Aorta (tissue), 5 donors: ENCODE measurements around the gene TWNK. TPM values are rescaled to one million over a fixed set of nuclear protein-coding genes. Genes with fewer than 3 reads are reported as not detected.
"Not testable (repeated sequence)": the region's sequence is repeated elsewhere in the genome, so short reads cannot be mapped to it uniquely, and the experiment has no call there.

Experiments
- ATAC-seq: fragments of 200-7000 bp; cut with Tn5 transposase; one replicate; pipeline ENCODE4 v1.9.1; 2022; ENCODE audit warnings: moderate library complexity; ENCODE audit not compliant: low FRiP score
- DNase-seq, 2 donors: peaks; one replicate each; pipeline ENCODE4 v3.0.0-alpha.2; 2020
- H3K27ac ChIP-seq, 2 donors: one replicate each; pipeline ENCODE4 v1.5.1; 2013; ENCODE audit warnings: low read length in 2 of 2, mild to moderate bottlenecking in 2 of 2, moderate library complexity in 2 of 2, control low read depth in 1 of 2, inconsistent platforms in 1 of 2, low read depth in 1 of 2
- H3K27me3 ChIP-seq, 2 donors: one replicate each; pipeline ENCODE4 v1.6.1; 2013; ENCODE audit warnings: control low read depth in 1 of 2, low read length in 1 of 2, mild to moderate bottlenecking in 1 of 2, moderate library complexity in 1 of 2; ENCODE audit not compliant: insufficient read depth in 2 of 2, control insufficient read depth in 1 of 2
- H3K36me3 ChIP-seq, 2 donors: one replicate each; pipeline ENCODE4 v1.6.1; 2013; ENCODE audit warnings: control low read depth in 1 of 2, low read length in 1 of 2, mild to moderate bottlenecking in 1 of 2; ENCODE audit not compliant: insufficient read depth in 2 of 2, control insufficient read depth in 1 of 2
- H3K4me1 ChIP-seq, 2 donors: one replicate each; pipeline ENCODE4 v1.6.1; 2013; ENCODE audit warnings: low read length in 2 of 2, control low read depth in 1 of 2, mild to moderate bottlenecking in 1 of 2, moderate library complexity in 1 of 2; ENCODE audit not compliant: insufficient read depth in 2 of 2, control insufficient read depth in 1 of 2
- H3K4me3 ChIP-seq, 2 donors: one replicate each; pipeline ENCODE4 v1.5.1; 2013; ENCODE audit warnings: low read length in 2 of 2, control low read depth in 1 of 2, mild to moderate bottlenecking in 1 of 2
- H3K9me3 ChIP-seq: one replicate; pipeline ENCODE4 v1.6.1; 2013; ENCODE audit warnings: mild to moderate bottlenecking, low read length; ENCODE audit not compliant: control insufficient read depth
- WGBS, 2 donors: extraction: QIAGEN DNeasy Blood & Tissue Kit; methylation state at CpG; one replicate each; pipeline ENCODE4 v1.1.7; 2013; 5-methylcytosine and 5-hydroxymethylcytosine counted together
- intact Hi-C, 2 donors: fragments of 100-400 bp; cut with DNase I; formaldehyde crosslinking; loops; one replicate each; pipeline versions ENCODE4 v1.14.2 to v1.15.0; 2022
- polyA plus RNA-seq, 2 donors: library from polyadenylated mRNA; stranded (reverse); fragments of 200-250 nt; gene quantifications; one replicate each; pipeline ENCODE4 v1.2.3, GENCODE V29; 2013
- total RNA-seq, 2 donors: library from RNA; stranded (reverse); fragmentation: NEBNext Ultra II Directional; extraction: Animal tissue kit (Norgen Biotek cat#: 25700); gene quantifications; one replicate each; pipeline ENCODE4 v1.2.1, GENCODE V29; 2021
- donor health status: healthy with polysubstance abuse.
- donor health status: Bipolar disorder and iron deficiency.
- donor health status: DM: no; HTN: no; CAD: no.
- donor health status: DM: no; HTN: no; CAD: no.
- donor health status: DM: yes; HTN: yes; CAD: no.

TWNK gene
- total and polyA plus RNA-seq, 4 donors: 3.0 to 5.7 (median 4.6) TPM

- intact Hi-C loops: no loop called here
- 69 to 78% methylated on average over 4 of the region's 4 CpGs for WGBS, 2 donors
- no peaks in the 10 kb centered on the region for H3K4me1 ChIP-seq
- H3K9me3 ChIP-seq: no peaks in the 10 kb centered on the region
- ATAC-seq: no peak
- peak in 1 of 2 donors; percentile 16 for DNase-seq
- H3K27ac ChIP-seq: no peak overlapping the region
- H3K36me3 ChIP-seq: no peaks in the 10 kb centered on the region
- no peaks in the 10 kb centered on the region for H3K27me3 ChIP-seq
- no peak overlapping the region for H3K4me3 ChIP-seq
Measured at GRCh38 chr10:100970914-100971811, 16.2 kb upstream of the TWNK start.

- DNase-seq: peak in 1 of 2 donors; percentile 36
- H3K36me3 ChIP-seq: no peaks in the 10 kb centered on the region
- H3K4me3 ChIP-seq: no peak overlapping the region
- H3K9me3 ChIP-seq: no peaks in the 10 kb centered on the region
- no peak for ATAC-seq
- intact Hi-C loops: no loop called here
- no peaks in the 10 kb centered on the region for H3K27me3 ChIP-seq
- no peak overlapping the region for H3K27ac ChIP-seq
- H3K4me1 ChIP-seq: no peaks in the 10 kb centered on the region
- WGBS, 2 donors: 73 to 76% methylated on average over 13 of the region's 13 CpGs
Measured at GRCh38 chr10:100972115-100972903, 15.0 kb upstream of the TWNK start.

DNA sequence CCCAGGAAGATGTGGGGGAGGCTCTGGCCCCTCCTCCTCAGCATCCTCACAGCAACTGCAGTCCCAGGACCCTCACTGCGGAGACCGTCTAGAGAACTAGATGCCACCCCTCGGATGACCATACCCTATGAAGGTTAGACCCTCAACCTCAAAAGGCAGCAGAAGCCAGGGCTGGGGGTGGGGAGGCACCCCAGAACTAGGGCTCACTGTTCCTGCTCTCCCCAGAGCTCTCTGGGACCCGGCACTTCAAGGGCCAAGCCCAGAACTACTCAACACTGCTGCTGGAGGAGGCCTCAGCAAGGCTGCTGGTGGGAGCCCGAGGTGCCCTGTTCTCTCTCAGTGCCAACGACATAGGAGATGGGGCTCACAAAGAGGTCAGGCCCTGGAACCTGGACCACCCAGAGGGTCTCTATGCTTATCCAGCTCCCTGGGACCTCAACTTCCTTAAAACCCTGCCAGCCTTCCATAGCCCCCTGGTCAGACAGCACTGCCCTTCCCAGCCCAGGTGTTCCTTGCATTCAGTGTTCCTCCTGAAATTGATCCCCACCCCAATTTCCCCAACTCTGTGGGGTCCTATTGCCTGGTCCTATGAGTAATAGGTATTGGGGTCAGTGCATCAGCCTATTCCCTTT lies 14.3 kb upstream of the TWNK start:
- Histone ChIP-seq H3K27me3 (no peaks in the 10 kb centered on the region), H3K9me3 (no peaks in the 10 kb centered on the region), H3K4me3 (no peak overlapping the region), H3K36me3 (no peaks in the 10 kb centered on the region), H3K27ac (no peak overlapping the region), H3K4me1 (no peaks in the 10 kb centered on the region)
- DNase-seq (peak in 1 of 2 donors; percentile 54), ATAC-seq (no peak)
- 89 to 91% methylated on average over 6 of the region's 6 CpGs for WGBS, 2 donors
- intact Hi-C loops: no loop called here

- H3K27me3 ChIP-seq, ATAC-seq, H3K9me3 ChIP-seq, H3K4me1 ChIP-seq, H3K36me3 ChIP-seq, H3K4me3 ChIP-seq, intact Hi-C loops, H3K27ac ChIP-seq: not testable (repeated sequence)
- 81 to 82% methylated on average over 8 of the region's 8 CpGs for WGBS, 2 donors
- peak in 1 of 2 donors; percentile 4 for DNase-seq
Measured at GRCh38 chr10:100975397-100975796, 11.9 kb upstream of the TWNK start.

DNA sequence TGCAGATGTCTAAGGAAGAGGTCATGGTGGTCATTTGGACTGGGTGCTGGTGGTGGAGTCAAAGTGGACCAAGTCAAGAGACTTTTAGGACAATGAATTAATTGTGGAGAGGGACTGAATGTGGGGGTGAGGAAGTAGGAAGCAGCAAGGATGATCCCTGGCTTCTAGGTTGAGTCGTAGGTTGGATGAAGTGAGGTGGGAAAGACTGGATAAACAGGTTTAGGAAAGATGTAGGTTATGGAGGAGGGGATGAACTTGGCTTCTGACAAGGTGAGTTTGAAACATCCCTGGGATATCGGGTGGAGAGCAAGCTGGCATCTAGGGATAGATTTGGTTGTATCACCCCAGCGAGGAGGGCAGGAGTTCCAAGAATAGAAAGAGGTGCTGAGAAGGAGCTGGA lies 10.4 kb upstream of the TWNK start:
- Histone ChIP-seq H3K4me3 (no peak overlapping the region), H3K9me3 (no peaks in the 10 kb centered on the region), H3K27ac (no peak overlapping the region), H3K36me3 (peaks cover 3 to 4% of the 10 kb centered on the region in 2 donors), H3K4me1 (no peaks in the 10 kb centered on the region), H3K27me3 (no peaks in the 10 kb centered on the region)
- DNase-seq: peak in 1 of 2 donors; percentile 7
- WGBS, 2 donors: 82 to 88% methylated on average over 3 of the region's 3 CpGs
- no peak for ATAC-seq
- intact Hi-C loops: no loop called here

- no peaks in the 10 kb centered on the region for H3K9me3 ChIP-seq
- peak in 1 of 2 donors; percentile 36 for DNase-seq
- 79 to 85% methylated on average over 6 of the region's 6 CpGs for WGBS, 2 donors
- intact Hi-C loops: no loop called here
- no peak overlapping the region for H3K4me3 ChIP-seq
- no peak for ATAC-seq
- H3K36me3 ChIP-seq: peaks cover 3 to 4% of the 10 kb centered on the region in 2 donors
- H3K27ac ChIP-seq: no peak overlapping the region
- H3K27me3 ChIP-seq: no peaks in the 10 kb centered on the region
- no peaks in the 10 kb centered on the region for H3K4me1 ChIP-seq
Measured at GRCh38 chr10:100977436-100977835, 9.9 kb upstream of the TWNK start.

DNA sequence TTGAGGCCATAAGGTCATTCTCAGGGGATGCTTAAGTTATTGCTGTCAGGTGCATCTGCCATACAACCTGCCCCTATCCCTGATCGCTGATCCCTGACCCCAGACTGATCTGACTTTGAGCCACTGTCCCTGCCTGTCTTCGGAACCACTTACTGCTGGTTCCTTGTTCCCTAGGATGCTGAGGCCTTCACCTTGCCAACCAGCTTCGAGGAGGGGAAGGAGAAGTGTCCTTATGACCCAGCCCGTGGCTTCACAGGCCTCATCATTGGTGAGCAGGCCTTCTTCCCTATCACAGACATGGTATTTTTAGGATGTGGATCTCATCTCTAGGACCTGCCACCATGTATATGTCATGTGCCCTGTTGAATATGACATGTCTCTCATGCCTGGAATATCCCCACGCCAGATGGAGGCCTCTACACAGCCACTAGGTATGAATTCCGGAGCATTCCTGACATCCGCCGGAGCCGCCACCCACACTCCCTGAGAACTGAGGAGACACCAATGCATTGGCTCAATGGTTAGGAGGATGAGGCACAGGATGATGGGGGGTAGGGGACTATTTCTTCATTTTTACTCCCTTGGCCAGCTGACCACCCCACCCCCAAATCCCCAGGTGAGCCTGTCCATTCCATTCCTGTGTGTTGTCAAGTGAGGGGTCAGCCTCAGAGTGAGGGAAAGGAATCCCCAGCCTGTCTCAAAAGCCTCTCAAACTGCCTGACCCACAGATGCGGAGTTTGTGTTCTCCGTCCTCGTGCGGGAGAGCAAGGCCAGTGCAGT lies 9.0 kb upstream of the TWNK start:
- DNase-seq (peak in 1 of 2 donors; percentile 43), ATAC-seq (no peak)
- 85 to 88% methylated on average over 13 of the region's 13 CpGs for WGBS, 2 donors
- no peaks in the 10 kb centered on the region for H3K4me1 ChIP-seq
- intact Hi-C loops: no loop called here
- H3K9me3 ChIP-seq: no peaks in the 10 kb centered on the region
- no peaks in the 10 kb centered on the region for H3K27me3 ChIP-seq
- no peak overlapping the region for H3K27ac ChIP-seq
- no peak overlapping the region for H3K4me3 ChIP-seq
- peaks cover 3 to 4% of the 10 kb centered on the region in 2 donors for H3K36me3 ChIP-seq

- H3K9me3 ChIP-seq: no peaks in the 10 kb centered on the region
- no peak overlapping the region for H3K27ac ChIP-seq
- WGBS, 2 donors: 83 to 85% methylated on average over 10 of the region's 10 CpGs
- no peaks in the 10 kb centered on the region for H3K27me3 ChIP-seq
- H3K4me1 ChIP-seq: no peaks in the 10 kb centered on the region
- DNase-seq (peak in 1 of 2 donors; percentile 33), ATAC-seq (no peak)
- intact Hi-C loops: no loop called here
- H3K4me3 ChIP-seq: no peak overlapping the region
- H3K36me3 ChIP-seq: peaks cover 3 to 4% of the 10 kb centered on the region in 2 donors
Measured at GRCh38 chr10:100978901-100979195, 8.5 kb upstream of the TWNK start.
